Right forelimb (tissue), 1 donor: ENCODE results near the gene SBNO2.
"Not testable (repeated sequence)": the region's sequence is repeated elsewhere in the genome, so short reads cannot be mapped to it uniquely, and the experiment has no call there.

Source experiments
- DNase-seq: peaks from one replicate; pipeline ENCODE4 v3.0.0-alpha.2; 2018

Gene SBNO2

GRCh38 chr19:1173845-1174809 lies at the start of gene SBNO2:
TSS of gene SBNO2 (minus strand) at chr19:1174268. CDS start at chr19:1154276, 19,992 bp downstream.
- peak; percentile 91 for DNase-seq

- no peak for DNase-seq
Observed at GRCh38 chr19:1223018-1223855, 49.2 kb upstream of the SBNO2 start.

- DNase-seq, result no peak
Observed at GRCh38 chr19:1222394-1222793, 48.3 kb upstream of the SBNO2 start.

GRCh38 chr19:1221904-1222255 lies 47.8 kb upstream of the SBNO2 start:
- no peak for DNase-seq

GRCh38 chr19:1220976-1221903 lies 47.2 kb upstream of the SBNO2 start:
- peak; percentile 77 for DNase-seq

- no peak for DNase-seq
Observed at GRCh38 chr19:1220477-1220930, 46.4 kb upstream of the SBNO2 start.

GRCh38 chr19:1219786-1220476 lies 45.9 kb upstream of the SBNO2 start:
- no peak for DNase-seq

GRCh38 chr19:1218751-1219567 lies 44.9 kb upstream of the SBNO2 start:
- no peak for DNase-seq

GRCh38 chr19:1217366-1217765 lies 43.3 kb upstream of the SBNO2 start:
- DNase-seq, result no peak

- DNase-seq, result no peak
Observed at GRCh38 chr19:1216756-1217155, 42.7 kb upstream of the SBNO2 start.

- no peak for DNase-seq
Observed at GRCh38 chr19:1214862-1215731, 41.0 kb upstream of the SBNO2 start.

GRCh38 chr19:1214299-1214861 lies 40.3 kb upstream of the SBNO2 start:
- no peak for DNase-seq

- no peak for DNase-seq
Observed at GRCh38 chr19:1213391-1214286, 39.6 kb upstream of the SBNO2 start.

- DNase-seq, result no peak
Observed at GRCh38 chr19:1211494-1212234, 37.6 kb upstream of the SBNO2 start.

GRCh38 chr19:1210227-1210538 lies 36.1 kb upstream of the SBNO2 start:
- DNase-seq, result no peak

- not testable (repeated sequence) for DNase-seq
Observed at GRCh38 chr19:1208830-1209229, 34.8 kb upstream of the SBNO2 start.

GRCh38 chr19:1206864-1207450 lies 32.9 kb upstream of the SBNO2 start:
- DNase-seq, result peak; percentile 52
